NT2/D1 (cell line): ENCODE measurements around the gene CDH13.

ENCODE experiments used
- DNase-seq: peaks from one replicate; pipeline ENCODE4 v3.0.0-alpha.2; 2011; ENCODE audit warnings: low read depth, low spot score
- H3K27me3 ChIP-seq: 2 replicates; pipeline ENCODE4 v1.6.0; 2011; ENCODE audit warnings: mild to moderate bottlenecking; ENCODE audit not compliant: insufficient read length, insufficient read depth
- H3K36me3 ChIP-seq: 2 replicates; pipeline ENCODE4 v1.6.1; 2011; ENCODE audit warnings: mild to moderate bottlenecking, low read length, mixed read lengths; ENCODE audit not compliant: insufficient read depth, insufficient read length
- H3K4me1 ChIP-seq: 2 replicates; pipeline ENCODE4 v1.5.1; 2011; ENCODE audit not compliant: insufficient read depth, insufficient read length
- H3K4me3 ChIP-seq: 2 replicates; pipeline ENCODE4 v1.5.1; 2011; ENCODE audit warnings: low read depth; ENCODE audit not compliant: insufficient read length
- H3K9ac ChIP-seq: 2 replicates; pipeline ENCODE4 v1.6.0; 2011; ENCODE audit warnings: low read depth; ENCODE audit not compliant: insufficient read length
- H3K9me3 ChIP-seq: 2 replicates; pipeline ENCODE4 v1.5.1; 2011; ENCODE audit warnings: mild to moderate bottlenecking, low read length; ENCODE audit not compliant: insufficient read depth
- SUZ12 ChIP-seq: IDR thresholded peaks from 2 replicates; pipeline ENCODE4 v1.6.1; 2011; ENCODE audit not compliant: insufficient read length, insufficient read depth; ENCODE audit errors: extremely low read depth
- YY1 ChIP-seq: IDR thresholded peaks from 2 replicates; pipeline ENCODE4 v1.6.1; 2011; ENCODE audit not compliant: insufficient read length, insufficient read depth
- ZNF274 ChIP-seq: IDR thresholded peaks from 2 replicates; pipeline ENCODE4 v1.6.1; 2011; ENCODE audit warnings: mild to moderate bottlenecking, low read depth, low read length

Gene CDH13

GRCh38 chr16:83162791-83163190 lies 536.0 kb downstream of the CDH13 start:
- no peak overlapping the region for H3K4me3 ChIP-seq
- H3K9me3 ChIP-seq = no peaks in the 10 kb centered on the region
- no peak for DNase-seq
- no peak overlapping the region for H3K9ac ChIP-seq
- H3K27me3 ChIP-seq = no peaks in the 10 kb centered on the region
- no peaks in the 10 kb centered on the region for H3K4me1 ChIP-seq
- TF ChIP-seq YY1 (no peak), SUZ12 (no peak), ZNF274 (no peak)
- H3K36me3 ChIP-seq = no peaks in the 10 kb centered on the region

DNA sequence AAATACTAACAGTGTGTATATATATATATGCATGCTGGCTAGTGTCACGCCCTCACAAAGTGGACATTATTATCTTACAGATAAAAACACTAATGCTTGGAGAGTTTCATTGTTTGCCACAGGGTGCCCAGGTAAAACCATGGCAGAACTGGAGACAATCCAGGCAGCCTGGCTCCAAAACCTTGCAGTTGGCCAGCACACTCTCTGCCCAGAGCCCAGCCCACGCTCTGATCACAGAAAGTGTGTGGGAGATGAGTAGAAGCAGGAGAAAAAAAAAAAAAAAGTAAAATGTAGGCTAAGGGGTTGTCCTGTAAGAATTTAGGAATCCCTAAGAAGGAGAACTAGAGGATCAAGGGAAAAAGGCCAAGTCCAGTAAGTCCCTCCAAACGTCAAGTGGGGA lies 538.0 kb downstream of the CDH13 start:
- H3K36me3 ChIP-seq = no peaks in the 10 kb centered on the region
- no peaks in the 10 kb centered on the region for H3K27me3 ChIP-seq
- H3K4me1 ChIP-seq = no peaks in the 10 kb centered on the region
- DNase-seq = no peak
- no peak overlapping the region for H3K9ac ChIP-seq
- no peaks in the 10 kb centered on the region for H3K9me3 ChIP-seq
- H3K4me3 ChIP-seq = no peak overlapping the region
- no peak for TF ChIP-seq ZNF274
- no peak for TF ChIP-seq YY1
- TF ChIP-seq SUZ12 = no peak

DNA sequence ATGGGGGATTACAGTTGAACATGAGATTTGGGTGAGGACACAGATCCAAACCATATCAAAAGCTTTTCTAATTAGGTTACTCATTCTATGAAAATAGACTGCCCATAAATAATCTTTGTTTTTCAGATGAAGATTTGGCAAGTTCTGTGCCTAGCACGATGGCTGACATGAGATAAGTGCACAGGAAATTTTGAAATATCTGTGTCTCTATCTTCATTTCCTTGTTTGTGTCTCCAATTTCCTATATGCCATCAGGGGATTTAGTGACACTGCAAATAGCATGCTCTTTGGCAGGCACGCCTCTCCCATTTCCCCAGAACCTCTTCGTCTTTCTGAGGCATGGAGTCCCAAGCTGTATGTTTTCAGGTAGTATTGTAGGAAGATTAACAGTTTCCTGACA lies 544.6 kb downstream of the CDH13 start:
- H3K9me3 ChIP-seq = no peaks in the 10 kb centered on the region
- no peaks in the 10 kb centered on the region for H3K4me1 ChIP-seq
- H3K4me3 ChIP-seq = no peak overlapping the region
- DNase-seq = no peak
- no peaks in the 10 kb centered on the region for H3K36me3 ChIP-seq
- no peak for TF ChIP-seq SUZ12
- TF ChIP-seq YY1 = no peak
- no peak for TF ChIP-seq ZNF274
- H3K27me3 ChIP-seq = no peaks in the 10 kb centered on the region
- H3K9ac ChIP-seq = no peak overlapping the region

DNA sequence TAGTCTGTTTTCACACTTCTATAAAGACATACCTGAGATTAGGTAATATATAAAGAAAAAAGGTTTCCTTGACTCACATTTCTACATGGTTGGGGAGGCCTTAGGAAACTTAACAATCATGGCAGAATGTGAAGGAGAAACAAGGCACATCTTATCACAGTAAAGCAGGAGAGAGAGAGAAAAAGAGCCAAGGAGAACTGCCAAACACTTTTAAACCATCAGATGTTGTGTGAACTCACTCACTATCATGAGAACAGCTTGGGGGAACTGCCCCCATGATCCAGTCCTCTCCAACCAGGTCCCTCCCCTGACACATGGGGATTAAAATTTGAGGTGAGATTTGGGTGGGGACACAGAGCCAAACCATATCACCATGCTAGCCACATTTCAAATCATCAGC lies 547.9 kb downstream of the CDH13 start:
- TF ChIP-seq ZNF274 (no peak), SUZ12 (no peak), YY1 (no peak)
- H3K27me3 ChIP-seq = no peaks in the 10 kb centered on the region
- no peak overlapping the region for H3K4me3 ChIP-seq
- no peak overlapping the region for H3K9ac ChIP-seq
- no peaks in the 10 kb centered on the region for H3K4me1 ChIP-seq
- no peak for DNase-seq
- no peaks in the 10 kb centered on the region for H3K9me3 ChIP-seq
- H3K36me3 ChIP-seq = no peaks in the 10 kb centered on the region

- no peaks in the 10 kb centered on the region for H3K9me3 ChIP-seq
- no peaks in the 10 kb centered on the region for H3K36me3 ChIP-seq
- no peak for DNase-seq
- H3K4me1 ChIP-seq = no peaks in the 10 kb centered on the region
- TF ChIP-seq SUZ12 = no peak
- TF ChIP-seq ZNF274 = no peak
- TF ChIP-seq YY1 = no peak
- H3K9ac ChIP-seq = no peak overlapping the region
- H3K4me3 ChIP-seq = no peak overlapping the region
- H3K27me3 ChIP-seq = no peaks in the 10 kb centered on the region
These were observed 550.0 kb downstream of the CDH13 start for GRCh38 chr16:83176802-83177201.

- Histone ChIP-seq H3K4me3 (no peak overlapping the region), H3K4me1 (no peaks in the 10 kb centered on the region), H3K9ac (no peak overlapping the region), H3K9me3 (no peaks in the 10 kb centered on the region), H3K36me3 (no peaks in the 10 kb centered on the region), H3K27me3 (no peaks in the 10 kb centered on the region)
- no peak for DNase-seq
- no peak for TF ChIP-seq SUZ12
- TF ChIP-seq YY1 = no peak
- TF ChIP-seq ZNF274 = no peak
These were observed 559.1 kb downstream of the CDH13 start for GRCh38 chr16:83185902-83186301.

DNA sequence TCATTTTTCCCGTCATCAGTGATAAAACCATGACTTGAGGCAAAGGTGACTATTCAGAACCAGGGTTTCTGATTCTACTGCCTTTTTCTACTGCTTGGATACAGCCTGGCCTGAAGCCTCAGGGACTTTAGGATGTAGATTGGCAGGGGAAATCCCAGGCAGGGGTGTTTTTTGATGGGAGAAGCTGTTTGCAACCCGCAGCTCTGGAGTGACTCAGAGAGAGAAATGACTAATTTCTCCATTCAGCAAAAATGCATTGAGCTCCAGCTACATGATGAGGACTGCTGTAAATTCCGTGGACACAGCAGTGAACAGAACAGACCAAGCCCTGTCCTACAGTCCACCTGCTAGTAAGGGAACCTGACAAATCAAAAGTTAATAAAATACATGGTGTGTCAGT lies 560.6 kb downstream of the CDH13 start:
- TF ChIP-seq SUZ12 (no peak), YY1 (no peak), ZNF274 (no peak)
- Histone ChIP-seq H3K4me1 (no peaks in the 10 kb centered on the region), H3K4me3 (no peak overlapping the region), H3K9me3 (no peaks in the 10 kb centered on the region), H3K36me3 (no peaks in the 10 kb centered on the region), H3K27me3 (no peaks in the 10 kb centered on the region), H3K9ac (no peak overlapping the region)
- DNase-seq = no peak

GRCh38 chr16:83196796-83197195 lies 570.0 kb downstream of the CDH13 start:
- Histone ChIP-seq H3K36me3 (no peaks in the 10 kb centered on the region), H3K4me1 (no peaks in the 10 kb centered on the region), H3K9ac (no peak overlapping the region), H3K9me3 (no peaks in the 10 kb centered on the region), H3K27me3 (no peaks in the 10 kb centered on the region), H3K4me3 (no peak overlapping the region)
- TF ChIP-seq YY1 = no peak
- no peak for DNase-seq
